Activated CD8-positive, alpha-beta T cell treated with anti-CD3 and anti-CD28 coated beads, Interleukin-2, amount 10 ng/mL, durations not matched to agents 7 days and 5 days (primary cell): ENCODE data around the gene HMGCS2. TPM values are rescaled to one million over a fixed set of nuclear protein-coding genes. Genes with fewer than 3 reads are reported as not detected.

Experiments used
- ATAC-seq: fragments of 150-1000 bp; cut with Tn5 transposase; one replicate; pipeline ENCODE4 v1.10.0; 2021; ENCODE audit warnings: moderate library complexity
- CTCF ChIA-PET: fragments of 350-600 bp; sonication (Branson Sonifier 250); formaldehyde crosslinking; loops from one replicate; lab custom pipeline; 2021; ENCODE audit warnings: antibody characterized with exemption; lab: Charles Lee
- POLR2A ChIA-PET: fragments of 350-600 bp; sonication (Branson Sonifier 250); formaldehyde crosslinking; loops from one replicate; lab custom pipeline; 2021; ENCODE audit warnings: antibody characterized with exemption; lab: Charles Lee
- DNase-seq: peaks from one replicate; pipeline ENCODE4 v3.0.0-alpha.2; 2020
- H3K27ac Mint-ChIP-seq: one replicate; pipeline ENCODE4 v1.8.0; 2021; ENCODE audit warnings: mild to moderate bottlenecking, mixed read lengths
- H3K27me3 Mint-ChIP-seq: one replicate; pipeline ENCODE4 v1.8.0; 2021; ENCODE audit warnings: low read depth, mixed read lengths
- H3K36me3 Mint-ChIP-seq: one replicate; pipeline ENCODE4 v1.8.0; 2021; ENCODE audit warnings: low read depth, mixed read lengths
- H3K4me1 Mint-ChIP-seq: one replicate; pipeline ENCODE4 v1.8.0; 2021; ENCODE audit warnings: low read depth, mixed read lengths
- H3K4me3 Mint-ChIP-seq: one replicate; pipeline ENCODE4 v1.8.0; 2021; ENCODE audit warnings: mild to moderate bottlenecking, mixed read lengths
- H3K9me3 Mint-ChIP-seq: one replicate; pipeline ENCODE4 v1.8.0; 2022; ENCODE audit warnings: mixed read lengths; ENCODE audit not compliant: insufficient read depth
- total RNA-seq, 2 experiments: library from RNA; stranded (reverse); gene quantifications; one replicate each; pipeline ENCODE4 v1.2.3, GENCODE V29; 2021

The HMGCS2 gene
- total RNA-seq, 2 experiments from 2014 or later, result not detected

DNA sequence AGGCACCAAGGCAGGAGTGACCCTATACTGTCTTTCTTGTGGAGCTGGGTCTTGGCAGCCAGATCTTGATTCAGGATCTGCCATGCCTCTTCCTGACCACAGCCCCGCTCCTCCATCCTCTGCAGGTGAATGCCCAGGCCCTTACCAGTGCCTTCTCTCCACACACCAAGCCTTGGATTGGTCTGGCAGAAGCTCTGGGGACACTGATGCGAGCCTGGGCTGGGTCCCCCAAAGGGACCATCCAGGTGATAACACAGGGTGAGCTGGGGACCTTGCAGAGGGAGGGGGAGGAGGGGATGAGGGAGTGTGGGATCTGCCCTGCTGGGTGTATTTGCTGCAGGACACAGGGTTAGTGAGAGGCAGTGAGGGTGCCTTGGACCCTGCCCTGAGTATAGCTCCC lies 28.4 kb downstream of the HMGCS2 start:
- Mint-ChIP-seq H3K27ac (peak overlapping the region; percentile 27), H3K27me3 (no peaks in the 10 kb centered on the region), H3K36me3 (peaks cover 53% of the 10 kb centered on the region), H3K9me3 (no peaks in the 10 kb centered on the region), H3K4me3 (no peak overlapping the region), H3K4me1 (peaks cover 10% of the 10 kb centered on the region)
- ATAC-seq (no peak), DNase-seq (no peak)
- CTCF ChIA-PET, result interaction anchor here (1.0 kb wide), 1 partner anchor 63 kb away, joined by 3 read pairs; no protein-coding TSS in a partner anchor
- POLR2A ChIA-PET, result no interaction called here

DNA sequence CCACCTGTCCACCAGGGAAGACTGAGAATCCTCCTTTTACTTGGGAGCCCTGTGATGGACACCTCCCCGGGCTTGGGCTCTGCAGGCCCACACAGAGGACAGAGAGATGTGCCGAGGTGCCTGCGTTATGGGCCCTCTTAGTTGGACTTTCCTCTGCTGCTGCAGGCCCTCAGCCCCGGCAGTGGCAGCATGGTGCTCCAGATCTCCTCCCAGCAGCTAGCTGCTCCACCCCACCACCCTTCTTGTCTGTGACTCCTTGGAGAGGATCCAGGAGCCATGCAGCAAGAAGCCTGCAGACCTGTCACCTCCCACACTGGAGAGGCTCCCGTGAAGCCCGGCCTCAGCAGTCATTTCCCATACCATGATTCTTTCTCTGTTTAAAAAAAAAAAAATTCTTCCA lies 29.6 kb downstream of the HMGCS2 start:
- DNase-seq, result no peak
- ChIA-PET CTCF (interaction anchor here (1.0 kb wide), 1 partner anchor 62 kb away, joined by 3 read pairs; no protein-coding TSS in a partner anchor), POLR2A (interaction anchor here (0.6 kb wide), 1 partner anchor 27 kb away, joined by 3 read pairs; no protein-coding TSS in a partner anchor)
- H3K36me3 Mint-ChIP-seq, result peaks cover 55% of the 10 kb centered on the region
- no peak overlapping the region for H3K27ac Mint-ChIP-seq
- no peak for ATAC-seq
- no peak overlapping the region for H3K4me3 Mint-ChIP-seq
- H3K9me3 Mint-ChIP-seq, result no peaks in the 10 kb centered on the region
- H3K4me1 Mint-ChIP-seq, result peaks cover 5% of the 10 kb centered on the region
- H3K27me3 Mint-ChIP-seq, result no peaks in the 10 kb centered on the region

DNA sequence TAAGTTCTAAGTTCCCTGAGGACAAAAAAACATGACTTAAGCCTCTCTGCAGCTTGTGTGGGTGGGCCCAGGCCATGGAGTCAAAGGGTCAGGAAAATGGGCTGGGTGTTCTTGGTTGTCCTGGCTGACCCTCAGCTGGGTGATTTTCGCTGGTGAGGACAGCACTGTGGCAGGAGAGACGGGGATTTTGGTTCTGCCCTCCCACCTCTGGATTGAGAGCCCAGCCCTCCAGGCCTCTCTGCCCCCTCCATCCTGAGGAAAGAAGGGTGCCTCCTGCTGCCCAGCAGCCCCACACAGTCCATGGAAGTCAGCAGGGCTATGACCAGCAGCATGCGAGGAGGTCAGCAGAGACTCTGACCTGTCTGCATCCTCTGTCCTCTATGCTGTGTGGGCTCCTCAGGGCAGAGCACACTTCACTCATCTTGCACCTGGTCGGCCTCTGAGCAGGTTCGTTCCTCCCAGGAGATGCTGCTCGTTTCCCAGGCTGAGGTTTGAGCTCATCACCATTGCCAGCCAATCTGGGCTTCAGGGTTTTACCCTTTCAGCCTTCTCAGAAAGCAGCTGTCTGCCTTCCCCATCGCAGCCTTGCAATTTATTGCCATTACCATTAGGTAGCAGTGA lies 30.5 kb downstream of the HMGCS2 start:
- no peaks in the 10 kb centered on the region for H3K9me3 Mint-ChIP-seq
- H3K27ac Mint-ChIP-seq, result no peak overlapping the region
- ATAC-seq (no peak), DNase-seq (no peak)
- H3K4me1 Mint-ChIP-seq, result no peaks in the 10 kb centered on the region
- POLR2A ChIA-PET, result no interaction called here
- peaks cover 51% of the 10 kb centered on the region for H3K36me3 Mint-ChIP-seq
- CTCF ChIA-PET, result no interaction called here
- H3K4me3 Mint-ChIP-seq, result no peak overlapping the region
- no peaks in the 10 kb centered on the region for H3K27me3 Mint-ChIP-seq

DNA sequence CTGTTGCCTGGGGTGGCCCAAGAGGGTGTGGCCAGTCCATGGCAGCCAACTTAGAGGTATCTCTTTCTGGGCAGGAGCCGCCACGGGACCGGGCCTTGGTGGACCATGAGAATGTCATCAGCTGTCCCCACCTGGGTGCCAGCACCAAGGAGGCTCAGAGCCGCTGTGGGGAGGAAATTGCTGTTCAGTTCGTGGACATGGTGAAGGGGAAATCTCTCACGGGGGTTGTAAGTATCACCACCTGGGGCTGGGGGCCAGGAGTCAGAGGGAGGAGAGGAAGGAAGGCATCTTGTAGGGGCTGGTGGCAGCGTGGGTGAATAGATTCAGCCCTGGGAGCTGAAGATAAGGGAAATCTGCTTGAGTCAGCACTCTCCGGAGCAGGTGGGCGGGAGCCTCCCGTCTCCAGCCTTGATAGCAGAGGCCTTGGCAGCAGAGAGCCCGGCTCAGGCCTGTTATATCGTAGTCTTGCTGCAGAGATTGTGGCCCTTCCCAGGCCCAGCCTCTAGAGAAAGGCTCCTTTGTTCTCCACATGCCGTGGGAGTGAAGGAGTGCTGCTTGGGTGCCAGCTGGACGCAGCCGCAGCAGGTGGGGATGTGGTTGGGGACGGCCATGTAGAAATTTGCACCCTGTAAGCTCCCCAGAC lies 31.5 kb downstream of the HMGCS2 start:
- CTCF ChIA-PET, result no interaction called here
- H3K27ac Mint-ChIP-seq, result no peak overlapping the region

DNA sequence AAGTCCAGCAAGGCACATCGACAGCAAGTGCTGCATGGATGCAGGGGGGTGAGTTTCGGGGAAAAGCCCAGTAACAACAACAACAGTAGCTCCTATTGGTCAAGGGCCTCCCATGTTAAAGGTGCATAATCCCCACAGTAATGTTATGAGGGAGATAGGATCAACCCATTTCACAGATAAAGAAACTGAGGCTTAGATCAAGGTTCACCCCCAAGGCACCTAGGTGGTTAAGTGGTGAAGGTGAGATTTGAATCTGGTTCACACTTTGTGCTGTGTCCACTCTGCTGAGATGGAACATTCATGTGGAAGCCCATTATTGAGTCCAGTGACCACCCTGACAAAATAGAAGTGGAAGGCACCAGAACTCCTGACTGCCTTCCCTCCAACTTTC lies 32.1 kb downstream of the HMGCS2 start:
- H3K4me1 Mint-ChIP-seq, result no peaks in the 10 kb centered on the region
- H3K4me3 Mint-ChIP-seq, result no peak overlapping the region
- no peak for DNase-seq
- ChIA-PET POLR2A (no interaction called here), CTCF (no interaction called here)
- no peak for ATAC-seq
- no peaks in the 10 kb centered on the region for H3K27me3 Mint-ChIP-seq
- no peak overlapping the region for H3K27ac Mint-ChIP-seq
- H3K36me3 Mint-ChIP-seq, result peaks cover 54% of the 10 kb centered on the region
- H3K9me3 Mint-ChIP-seq, result no peaks in the 10 kb centered on the region

More for the DNA sequence above, 31.5 kb downstream of the HMGCS2 start:
- Mint-ChIP-seq H3K36me3 (peaks cover 51% of the 10 kb centered on the region), H3K4me1 (no peaks in the 10 kb centered on the region), H3K27me3 (no peaks in the 10 kb centered on the region), H3K9me3 (no peaks in the 10 kb centered on the region), H3K4me3 (no peak overlapping the region)
- DNase-seq (no peak), ATAC-seq (no peak)
- POLR2A ChIA-PET, result no interaction called here

DNA sequence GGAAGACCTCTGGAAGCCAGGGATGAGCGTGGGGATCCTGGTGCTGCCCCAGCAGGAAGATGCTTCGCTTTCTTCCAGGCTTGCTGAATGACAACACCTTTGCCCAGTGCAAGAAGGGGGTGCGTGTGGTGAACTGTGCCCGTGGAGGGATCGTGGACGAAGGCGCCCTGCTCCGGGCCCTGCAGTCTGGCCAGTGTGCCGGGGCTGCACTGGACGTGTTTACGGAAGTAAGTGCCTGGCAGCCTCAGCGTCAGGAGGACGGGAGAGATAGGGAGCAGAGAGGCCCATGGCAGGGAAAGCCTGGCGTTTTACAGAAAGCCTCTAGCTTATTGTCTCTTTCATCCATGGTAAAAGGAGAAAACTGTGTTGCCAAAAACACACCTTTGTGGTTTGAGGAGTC lies 33.5 kb downstream of the HMGCS2 start:
- CTCF ChIA-PET, result no interaction called here
- no peak for ATAC-seq
- Mint-ChIP-seq H3K36me3 (peaks cover 58% of the 10 kb centered on the region), H3K27me3 (no peaks in the 10 kb centered on the region), H3K4me3 (no peak overlapping the region), H3K9me3 (no peaks in the 10 kb centered on the region), H3K27ac (no peak overlapping the region), H3K4me1 (no peaks in the 10 kb centered on the region)
- no peak for DNase-seq
- POLR2A ChIA-PET, result no interaction called here

DNA sequence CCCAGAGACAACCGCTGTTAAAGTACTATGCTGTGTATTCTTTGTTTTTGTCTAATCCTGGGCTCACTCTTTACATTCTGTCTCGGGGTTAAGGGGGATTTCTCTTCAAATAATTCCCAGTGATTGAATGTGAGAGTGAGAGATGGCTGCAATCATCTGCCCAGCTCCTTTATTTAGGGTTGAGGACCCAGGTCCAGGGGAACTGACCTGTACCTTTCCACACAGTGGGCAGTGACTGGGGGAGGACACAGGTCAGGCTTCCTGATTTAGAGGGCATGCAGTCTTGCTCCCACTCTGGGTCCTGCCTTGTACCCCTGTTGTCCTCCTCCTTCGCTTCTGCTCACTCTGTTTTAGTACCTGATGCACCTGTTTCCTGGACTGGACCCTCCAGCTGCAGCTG lies 35.0 kb downstream of the HMGCS2 start:
- ATAC-seq, result no peak
- CTCF ChIA-PET, result interaction anchor here (2.2 to 5.1 kb wide), 2 partner anchors 10 to 75 kb away, joined by 7 to 24 read pairs; no protein-coding TSS in a partner anchor
- no peak for DNase-seq
- no peaks in the 10 kb centered on the region for H3K4me1 Mint-ChIP-seq
- no peak overlapping the region for H3K27ac Mint-ChIP-seq
- H3K27me3 Mint-ChIP-seq, result no peaks in the 10 kb centered on the region
- POLR2A ChIA-PET, result interaction anchor here (0.9 to 1.1 kb wide), 2 partner anchors 10 to 22 kb away, joined by 3 read pairs; partner anchors contain the start of gene PHGDH
- H3K36me3 Mint-ChIP-seq, result peaks cover 64% of the 10 kb centered on the region
- H3K9me3 Mint-ChIP-seq, result no peaks in the 10 kb centered on the region
- H3K4me3 Mint-ChIP-seq, result no peak overlapping the region

DNA sequence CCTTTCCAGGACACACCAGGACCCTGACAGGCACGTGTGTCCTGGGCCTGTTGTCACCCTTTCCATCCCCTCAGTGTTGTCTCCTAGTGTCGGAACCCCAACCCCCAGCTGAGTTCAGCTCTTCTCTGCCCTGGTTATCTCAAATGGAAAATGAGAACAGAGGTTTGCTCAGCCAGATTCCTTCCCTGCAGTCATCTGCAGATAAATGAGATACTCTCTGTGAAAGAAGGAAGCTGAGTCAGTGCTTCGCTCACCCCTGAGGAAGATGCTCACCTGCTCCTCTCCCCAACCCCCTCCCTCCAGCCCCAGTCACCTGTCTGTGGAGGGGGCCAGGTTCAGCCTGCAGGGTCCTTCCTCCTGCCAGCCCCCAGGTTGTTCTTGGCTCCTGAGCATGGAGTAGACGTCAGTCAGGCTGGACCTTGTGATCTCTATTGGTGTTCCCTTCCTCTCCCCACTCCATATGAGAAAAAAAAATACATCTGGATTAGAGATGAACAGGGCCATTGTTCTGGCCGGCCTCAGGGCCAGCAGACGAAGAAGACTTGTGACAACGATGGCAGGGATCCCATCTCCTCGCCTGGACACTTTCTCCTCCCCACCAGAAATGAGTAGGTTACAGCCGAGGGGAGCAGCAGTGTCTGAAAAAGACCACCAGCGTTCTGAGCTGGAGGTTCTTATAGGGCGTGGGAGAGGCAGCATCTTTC lies 36.1 kb downstream of the HMGCS2 start:
- Mint-ChIP-seq H3K4me3 (no peak overlapping the region), H3K9me3 (no peaks in the 10 kb centered on the region), H3K27ac (no peak overlapping the region), H3K4me1 (no peaks in the 10 kb centered on the region), H3K36me3 (peaks cover 66% of the 10 kb centered on the region), H3K27me3 (no peaks in the 10 kb centered on the region)
- ATAC-seq (no peak), DNase-seq (no peak)
- CTCF ChIA-PET, result interaction anchor here (2.2 to 5.1 kb wide), 2 partner anchors 11 to 76 kb away, joined by 7 to 24 read pairs; no protein-coding TSS in a partner anchor
- POLR2A ChIA-PET, result no interaction called here

DNA sequence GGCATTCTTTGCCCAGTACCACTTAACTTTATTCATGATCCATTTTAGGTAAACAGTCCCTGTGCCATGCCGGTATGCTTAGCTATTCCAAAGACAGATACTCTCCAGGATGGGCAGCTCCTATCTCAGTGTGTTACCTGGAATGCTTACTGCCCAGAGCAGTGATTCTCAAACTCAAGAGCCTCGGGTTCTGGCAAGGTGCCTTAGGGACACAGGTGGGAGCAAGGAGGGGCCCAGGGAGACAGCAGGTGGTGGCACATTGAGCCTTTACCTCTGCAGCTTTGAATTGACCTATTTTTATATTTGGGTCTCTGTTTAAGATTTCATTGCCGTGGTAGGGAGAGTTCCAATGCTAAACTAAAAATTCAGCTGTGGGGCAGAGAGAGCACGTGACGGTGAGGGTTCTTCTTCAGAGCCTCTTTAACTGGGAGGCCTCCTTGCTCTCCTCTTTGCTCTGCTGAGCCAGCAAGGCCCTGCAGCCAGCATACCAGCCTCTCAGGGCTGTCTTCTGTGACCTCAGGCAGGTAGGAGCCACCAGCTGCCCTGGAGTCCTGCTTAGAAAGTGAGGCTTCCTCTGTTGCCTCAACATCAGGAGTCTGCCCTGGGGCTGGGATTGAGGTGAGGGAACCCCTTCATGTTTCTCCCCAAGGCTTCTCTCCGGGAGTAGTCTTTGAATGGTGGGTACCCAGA lies 36.8 kb downstream of the HMGCS2 start:
- ChIA-PET CTCF (interaction anchor here (5.1 kb wide), 1 partner anchor 12 kb away, joined by 24 read pairs; no protein-coding TSS in a partner anchor), POLR2A (no interaction called here)
- no peaks in the 10 kb centered on the region for H3K4me1 Mint-ChIP-seq
- no peak overlapping the region for H3K27ac Mint-ChIP-seq
- no peak overlapping the region for H3K4me3 Mint-ChIP-seq
- DNase-seq (no peak), ATAC-seq (no peak)
- no peaks in the 10 kb centered on the region for H3K9me3 Mint-ChIP-seq
- H3K27me3 Mint-ChIP-seq, result no peaks in the 10 kb centered on the region
- H3K36me3 Mint-ChIP-seq, result peaks cover 66% of the 10 kb centered on the region

DNA sequence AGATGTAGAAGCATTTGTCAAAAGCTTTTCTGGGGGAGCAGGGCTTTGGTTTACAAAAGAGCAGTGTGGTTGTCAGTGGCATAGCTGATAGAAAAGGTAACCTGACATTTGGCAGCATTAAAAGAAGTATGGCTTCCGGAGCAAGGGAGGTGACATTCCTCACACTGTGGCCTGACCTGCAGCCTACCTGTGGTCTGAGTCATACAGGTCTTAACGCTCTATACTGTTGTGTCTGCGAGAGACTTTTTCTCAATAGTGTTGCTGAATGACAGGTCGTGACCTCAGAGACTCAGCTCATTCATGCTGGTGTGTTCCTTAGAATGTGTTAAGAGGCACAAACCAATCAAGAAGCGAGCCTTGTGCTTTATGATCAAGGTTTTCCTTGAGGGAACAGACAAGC lies 37.6 kb downstream of the HMGCS2 start:
- ChIA-PET CTCF (interaction anchor here (5.1 kb wide), 1 partner anchor 13 kb away, joined by 24 read pairs; no protein-coding TSS in a partner anchor), POLR2A (no interaction called here)
- Mint-ChIP-seq H3K4me3 (no peak overlapping the region), H3K27ac (no peak overlapping the region), H3K27me3 (no peaks in the 10 kb centered on the region), H3K9me3 (no peaks in the 10 kb centered on the region), H3K36me3 (peaks cover 62% of the 10 kb centered on the region), H3K4me1 (no peaks in the 10 kb centered on the region)
- no peak for DNase-seq
- ATAC-seq, result no peak

DNA sequence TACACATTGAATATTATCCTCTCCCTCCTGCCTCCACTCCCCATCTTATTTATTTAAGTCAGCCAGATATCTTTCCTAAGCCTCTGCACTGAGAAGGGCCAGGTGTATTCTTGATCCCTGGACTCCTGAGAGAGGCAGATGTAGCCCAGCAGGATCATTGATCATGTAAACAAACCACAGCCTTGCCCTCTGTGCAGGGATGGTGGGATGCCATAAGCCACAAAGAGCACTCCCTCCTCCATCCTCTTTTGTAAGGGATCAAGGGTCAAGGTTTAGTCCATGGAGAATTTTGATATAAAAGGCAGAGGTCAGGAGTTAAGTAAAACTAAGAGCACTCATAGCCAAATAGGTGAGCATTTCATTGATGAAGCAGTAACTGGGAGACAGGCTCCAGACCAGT lies 39.7 kb downstream of the HMGCS2 start:
- no peaks in the 10 kb centered on the region for H3K9me3 Mint-ChIP-seq
- no peak for DNase-seq
- no peak for ATAC-seq
- no peaks in the 10 kb centered on the region for H3K27me3 Mint-ChIP-seq
- peaks cover 66% of the 10 kb centered on the region for H3K36me3 Mint-ChIP-seq
- POLR2A ChIA-PET, result no interaction called here
- H3K4me1 Mint-ChIP-seq, result no peaks in the 10 kb centered on the region
- CTCF ChIA-PET, result no interaction called here
- no peak overlapping the region for H3K4me3 Mint-ChIP-seq
- peak overlapping the region; percentile 8 for H3K27ac Mint-ChIP-seq
